Small intestine (tissue), 7 donors: ENCODE measurements around the gene SLC16A3. TPM values are rescaled to one million over a fixed set of nuclear protein-coding genes. Genes with fewer than 3 reads are reported as not detected.

Experiments used
- DNase-seq, 2 donors: peaks; one replicate each; pipeline versions ENCODE4 v3.0.0 to v3.0.0-alpha.2; 2013
- FAIRE-seq: peaks from 2 replicates; lab custom pipeline; 2012; peaks lifted over from hg19 to GRCh38; lab: Jason Lieb, UNC
- H3K27ac ChIP-seq, 3 donors: one replicate each; pipeline ENCODE4 v1.5.1; 2013; ENCODE audit warnings: low read length in 2 of 3, mild to moderate bottlenecking in 2 of 3, control low read depth in 1 of 3, inconsistent platforms in 1 of 3, low read depth in 1 of 3, moderate library complexity in 1 of 3
- H3K27me3 ChIP-seq, 3 donors: one replicate each; pipeline ENCODE4 v1.6.1; 2013; ENCODE audit warnings: low read length in 3 of 3, inconsistent platforms in 1 of 3; ENCODE audit not compliant: control insufficient read depth in 3 of 3, insufficient read depth in 3 of 3
- H3K36me3 ChIP-seq, 3 donors: one replicate each; pipeline ENCODE4 v1.6.1; 2013; ENCODE audit warnings: low read length in 3 of 3, inconsistent platforms in 1 of 3, low read depth in 1 of 3, mild to moderate bottlenecking in 1 of 3, moderate library complexity in 1 of 3; ENCODE audit not compliant: control insufficient read depth in 3 of 3, insufficient read depth in 2 of 3
- H3K4me1 ChIP-seq, 3 donors: one replicate each; pipeline ENCODE4 v1.6.1; 2013; ENCODE audit warnings: low read length in 2 of 3, inconsistent platforms in 1 of 3, low read depth in 1 of 3, mild to moderate bottlenecking in 1 of 3, moderate library complexity in 1 of 3; ENCODE audit not compliant: control insufficient read depth in 3 of 3, insufficient read depth in 2 of 3
- H3K4me3 ChIP-seq, 3 donors: one replicate each; pipeline ENCODE4 v1.5.1; 2013; ENCODE audit warnings: low read length in 3 of 3, control low read depth in 1 of 3, inconsistent platforms in 1 of 3, low read depth in 1 of 3, mild to moderate bottlenecking in 1 of 3, moderate library complexity in 1 of 3
- H3K9me3 ChIP-seq, 2 donors: one replicate each; pipeline ENCODE4 v1.6.1; 2013; ENCODE audit warnings: low read depth in 1 of 2, low read length in 1 of 2; ENCODE audit not compliant: control insufficient read depth in 2 of 2, insufficient read depth in 1 of 2
- WGBS, 3 donors: extraction: QIAGEN DNeasy Blood & Tissue Kit; methylation state at CpG; one replicate each; pipeline ENCODE4 v1.1.7; 2013; 5-methylcytosine and 5-hydroxymethylcytosine counted together
- polyA plus RNA-seq, 4 donors: library from polyadenylated mRNA; stranded (reverse) in 3 of 4; unstranded in 1 of 4; fragments of 200-250 nt in 3 of 4; fragments of 120-200 nt in 1 of 4; gene quantifications; one replicate each; pipeline versions ENCODE4 v1.2.1 to v1.2.3, GENCODE V29; 2013
- donor health status: healthy with polysubstance abuse.
- donor health status: control.
- donor health status: control.
- donor health status: Bipolar disorder and iron deficiency.
- donor health status: healthy.

Gene SLC16A3
- polyA plus RNA-seq, 4 donors, result 5.4 to 33.2 (median 14.5) TPM

DNA sequence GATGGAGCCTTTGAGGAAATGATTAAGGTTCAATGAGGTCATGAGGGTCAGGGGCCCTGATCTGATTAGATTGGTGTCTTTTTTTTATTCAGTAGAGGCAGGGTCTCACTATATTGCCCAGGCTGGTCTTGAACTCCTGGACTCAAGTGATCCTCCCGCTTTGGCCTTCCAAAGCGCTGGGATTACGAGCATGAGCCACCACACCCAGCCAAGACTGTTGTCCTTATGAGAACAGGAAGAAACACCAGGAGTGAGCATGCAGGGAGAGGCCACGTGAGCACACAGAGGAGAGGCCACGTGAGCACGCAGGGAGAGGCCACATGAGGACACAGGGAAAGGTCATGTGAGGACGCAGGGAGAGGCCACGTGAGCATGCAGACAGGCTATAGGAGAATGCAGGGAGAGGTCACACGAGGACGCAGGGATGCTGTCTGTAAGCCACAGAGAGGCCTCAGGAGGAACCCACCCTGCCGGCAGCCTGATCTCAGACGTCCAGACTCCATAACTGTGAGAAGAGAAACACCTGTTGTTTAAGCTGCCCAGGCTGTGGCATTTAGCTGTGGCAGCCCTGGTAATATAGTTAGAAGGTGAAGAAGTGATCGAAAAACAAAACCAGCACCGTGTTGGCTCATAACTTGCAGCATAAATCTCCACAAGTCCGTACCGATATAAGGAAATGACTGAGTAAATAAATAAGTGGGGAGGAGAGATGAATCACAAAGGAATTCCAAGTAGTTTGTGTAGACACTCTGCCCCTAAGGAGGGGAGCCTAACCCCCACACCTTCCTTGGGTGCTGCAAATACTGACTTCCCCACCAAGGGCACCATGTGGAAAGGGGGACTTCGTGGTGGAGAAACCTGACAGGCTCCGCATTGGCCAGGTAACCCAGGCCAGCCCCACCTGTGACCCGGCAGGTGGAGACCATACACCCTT is 59.3 kb downstream of the SLC16A3 start:
- Histone ChIP-seq H3K9me3 (peaks cover 0 to 10% of the 10 kb centered on the region in 2 donors), H3K27me3 (no peaks in the 10 kb centered on the region), H3K36me3 (no peaks in the 10 kb centered on the region), H3K4me3 (no peak overlapping the region), H3K4me1 (peaks cover 2 to 13% (median 8%) of the 10 kb centered on the region in 3 donors), H3K27ac (peak overlapping the region in 2 of 3 donors; percentile 57 to 96)
- FAIRE-seq (no peak), DNase-seq (peak; percentile 63 to 99)
- 18 to 44% (median 26%) methylated on average over 19 of the region's 19 CpGs for WGBS, 3 donors

Other genes starting within 250 kb of the SLC16A3 start
- gene CENPX, start 206.2 kb upstream of the SLC16A3 start, polyA plus RNA-seq, result 100 to 1,000 TPM in 3 of 4 donors, 10 to 100 TPM in 1; 43.4 to 241 (median 122) TPM
- gene LRRC45, start 205.7 kb upstream of the SLC16A3 start, polyA plus RNA-seq, result 10 to 100 TPM; 10.8 to 26.7 (median 16.4) TPM
- 10 to 100 TPM in 1 of 4 donors, 1 to 10 TPM in 2, under 1 TPM in 1; 0.81 to 11.2 (median 4.4) TPM for gene RAC3, start 197.4 kb upstream of the SLC16A3 start, polyA plus RNA-seq
- 100 to 1,000 TPM in 3 of 4 donors, 10 to 100 TPM in 1; 41.1 to 147 (median 112) TPM for gene DCXR, start 191.3 kb upstream of the SLC16A3 start, polyA plus RNA-seq
- 10 to 100 TPM; 35.4 to 43.8 (median 39.2) TPM for gene RFNG, start 177.2 kb upstream of the SLC16A3 start, polyA plus RNA-seq
- 100 to 1,000 TPM in 2 of 4 donors, 10 to 100 TPM in 2; 80.4 to 161 (median 120) TPM for gene GPS1, start 177.1 kb upstream of the SLC16A3 start, polyA plus RNA-seq
- 100 to 1,000 TPM in 3 of 4 donors, 10 to 100 TPM in 1; 86.6 to 170 (median 127) TPM for gene DUS1L, start 163.2 kb upstream of the SLC16A3 start, polyA plus RNA-seq
- gene FASN, start 130.8 kb upstream of the SLC16A3 start, polyA plus RNA-seq, result 100 to 1,000 TPM in 1 of 4 donors, 10 to 100 TPM in 3; 13.2 to 103 (median 21.7) TPM
- gene CCDC57, start 16.2 kb upstream of the SLC16A3 start, polyA plus RNA-seq, result 10 to 100 TPM; 36.7 to 97.3 (median 44.6) TPM
- 100 to 1,000 TPM; 111 to 148 (median 137) TPM for gene CSNK1D, start 44.7 kb downstream of the SLC16A3 start, polyA plus RNA-seq
- gene CD7, start 88.6 kb downstream of the SLC16A3 start, polyA plus RNA-seq, result 10 to 100 TPM in 1 of 4 donors, 1 to 10 TPM in 3; 3.4 to 10.8 (median 7.7) TPM
- gene SECTM1, start 104.7 kb downstream of the SLC16A3 start, polyA plus RNA-seq, result 10 to 100 TPM; 13.6 to 81.9 (median 26.1) TPM
- under 1 TPM in 1 of 4 donors, not detected in 3; 0.07 TPM for gene TEX19, start 130.2 kb downstream of the SLC16A3 start, polyA plus RNA-seq
- gene UTS2R, start 142.7 kb downstream of the SLC16A3 start, polyA plus RNA-seq, result under 1 TPM in 1 of 4 donors, not detected in 3; 0.06 TPM
- gene HEXD, start 189.3 kb downstream of the SLC16A3 start, polyA plus RNA-seq, result 100 to 1,000 TPM in 2 of 4 donors, 10 to 100 TPM in 2; 40.8 to 254 (median 128) TPM
- 10 to 100 TPM in 2 of 4 donors, 1 to 10 TPM in 2; 7.8 to 23.8 (median 14.6) TPM for gene OGFOD3, start 189.5 kb downstream of the SLC16A3 start, polyA plus RNA-seq
- 10 to 100 TPM; 37.6 to 57.8 (median 41.2) TPM for gene CYBC1, start 221.7 kb downstream of the SLC16A3 start, polyA plus RNA-seq
- gene NARF, start 229.7 kb downstream of the SLC16A3 start, polyA plus RNA-seq, result 10 to 100 TPM; 39.2 to 87.0 (median 49.9) TPM